ENCODE data around the gene ZNF157.

GRCh38 chrX:47390780-47391179 is 20.4 kb downstream of the ZNF157 start:
- TF ChIP-seq POLR2A (IDR thresholded peaks at IDR 0.05; ENCODE audit: low read length) (no peak), GATA1 (IDR thresholded peaks at IDR 0.05; ENCODE audit: low read depth, low read length) (no peak)
